Muscle of leg (tissue), 11 donors: Measurements from ENCODE around the gene FMNL2. TPM values are rescaled to one million over a fixed set of nuclear protein-coding genes. Genes with fewer than 3 reads are reported as not detected.
A peak's percentile ranks its signal among the peaks of the same experiment; 100 is the strongest.
"Not testable (repeated sequence)": the region's sequence is repeated elsewhere in the genome, so short reads cannot be mapped to it uniquely, and the experiment has no call there.

Experiments
- DNase-seq: peaks from one replicate; pipeline ENCODE4 v3.0.0; 2013
- H3K27ac ChIP-seq: one replicate; pipeline ENCODE4 v1.5.1; 2013; ENCODE audit warnings: mild to moderate bottlenecking, low read length, control low read depth
- H3K27me3 ChIP-seq: one replicate; pipeline ENCODE4 v1.6.1; 2013; ENCODE audit warnings: low read length; ENCODE audit not compliant: control insufficient read depth, insufficient read depth
- H3K36me3 ChIP-seq: one replicate; pipeline ENCODE4 v1.6.1; 2013; ENCODE audit warnings: low read length; ENCODE audit not compliant: control insufficient read depth, insufficient read depth
- H3K4me1 ChIP-seq: one replicate; pipeline ENCODE4 v1.6.1; 2013; ENCODE audit warnings: low read length; ENCODE audit not compliant: control insufficient read depth, insufficient read depth
- H3K4me3 ChIP-seq: one replicate; pipeline ENCODE4 v1.5.1; 2013; ENCODE audit warnings: low read length, control low read depth
- H3K9me3 ChIP-seq: replicated peaks from 2 replicates; pipeline ENCODE4 v1.6.1; 2013; ENCODE audit warnings: low read depth, low read length; ENCODE audit not compliant: control insufficient read depth
- WGBS: methylation state at CpG from one replicate; pipeline ENCODE4 v1.1.5; 2013; ENCODE audit warnings: missing lambda C conversion rate; ENCODE audit not compliant: insufficient coverage; 5-methylcytosine and 5-hydroxymethylcytosine counted together
- polyA plus RNA-seq, 8 donors: library from polyadenylated mRNA; unstranded; fragments of 120-200 nt; gene quantifications; one replicate each; pipeline versions ENCODE4 v1.2.1 to v1.2.3, GENCODE V29; 2013; ENCODE audit warnings: inconsistent platforms in 1 of 8, low replicate concordance in 1 of 8; ENCODE audit not compliant: insufficient read length in 8 of 8, insufficient read depth in 1 of 8
- total RNA-seq: library from RNA; stranded (reverse); fragments of 120-200 nt; gene quantifications from one replicate; pipeline ENCODE4 v1.2.4, GENCODE V29; 2013

Gene FMNL2
- total and polyA plus RNA-seq, 9 donors, result 21.5 to 36.1 (median 24.1) TPM

- WGBS, result 94% methylated on average over 3 of the region's 5 CpGs
- not testable (repeated sequence) for H3K36me3 ChIP-seq, DNase-seq, H3K4me3 ChIP-seq, H3K9me3 ChIP-seq, H3K27ac ChIP-seq, H3K4me1 ChIP-seq, H3K27me3 ChIP-seq
Observed at GRCh38 chr2:152474523-152474922, 139.5 kb downstream of the FMNL2 start.

- peaks cover 10% of the 10 kb centered on the region for H3K4me1 ChIP-seq
- no peaks in the 10 kb centered on the region for H3K27me3 ChIP-seq
- no peaks in the 10 kb centered on the region for H3K9me3 ChIP-seq
- H3K4me3 ChIP-seq, result no peak overlapping the region
- no peaks in the 10 kb centered on the region for H3K36me3 ChIP-seq
- no peak for DNase-seq
- H3K27ac ChIP-seq, result no peak overlapping the region
Observed at GRCh38 chr2:152475982-152476381, 141.0 kb downstream of the FMNL2 start.

GRCh38 chr2:152477347-152478092, 142.5 kb downstream of the FMNL2 start:
- no peak overlapping the region for H3K27ac ChIP-seq
- peaks cover 4% of the 10 kb centered on the region for H3K4me1 ChIP-seq
- no CpG with 5 or more reads among the region's 6 CpGs for WGBS

GRCh38 chr2:152479282-152479681, 144.3 kb downstream of the FMNL2 start:
- Histone ChIP-seq H3K9me3 (no peaks in the 10 kb centered on the region), H3K4me1 (peaks cover 8% of the 10 kb centered on the region), H3K27ac (no peak overlapping the region), H3K4me3 (no peak overlapping the region), H3K27me3 (no peaks in the 10 kb centered on the region), H3K36me3 (no peaks in the 10 kb centered on the region)
- peak; percentile 66 for DNase-seq
- WGBS, result 57% methylated on average over 1 of the region's 3 CpGs

More at GRCh38 chr2:152477347-152478092, 142.5 kb downstream of the FMNL2 start:
- H3K9me3 ChIP-seq, result no peaks in the 10 kb centered on the region
- DNase-seq, result no peak
- H3K4me3 ChIP-seq, result no peak overlapping the region
- H3K36me3 ChIP-seq, result no peaks in the 10 kb centered on the region
- no peaks in the 10 kb centered on the region for H3K27me3 ChIP-seq

- no peak overlapping the region for H3K4me3 ChIP-seq
- H3K27me3 ChIP-seq, result no peaks in the 10 kb centered on the region
- peak; percentile 92 for DNase-seq
- H3K36me3 ChIP-seq, result no peaks in the 10 kb centered on the region
- peaks cover 8% of the 10 kb centered on the region for H3K4me1 ChIP-seq
- WGBS, result 50% methylated on average over 1 of the region's 4 CpGs
- H3K9me3 ChIP-seq, result no peaks in the 10 kb centered on the region
- H3K27ac ChIP-seq, result peak overlapping the region; percentile 36
Observed at GRCh38 chr2:152480821-152481399, 145.9 kb downstream of the FMNL2 start.

- Histone ChIP-seq H3K4me1 (peaks cover 8% of the 10 kb centered on the region), H3K27ac (peak overlapping the region; percentile 70), H3K36me3 (no peaks in the 10 kb centered on the region), H3K27me3 (no peaks in the 10 kb centered on the region), H3K4me3 (no peak overlapping the region), H3K9me3 (no peaks in the 10 kb centered on the region)
- peak; percentile 67 for DNase-seq
- 43% methylated on average over 1 of the region's 5 CpGs for WGBS
Observed at GRCh38 chr2:152481881-152482583, 147.1 kb downstream of the FMNL2 start.

GRCh38 chr2:152483276-152484063, 148.5 kb downstream of the FMNL2 start:
- H3K4me1 ChIP-seq, result peaks cover 8% of the 10 kb centered on the region
- H3K27me3 ChIP-seq, result no peaks in the 10 kb centered on the region
- H3K4me3 ChIP-seq, result no peak overlapping the region
- peak overlapping the region; percentile 76 for H3K27ac ChIP-seq
- no peaks in the 10 kb centered on the region for H3K36me3 ChIP-seq
- peak; percentile 98 for DNase-seq
- WGBS, result 72% methylated on average over 2 of the region's 4 CpGs
- H3K9me3 ChIP-seq, result no peaks in the 10 kb centered on the region

- peaks cover 19% of the 10 kb centered on the region for H3K4me1 ChIP-seq
- WGBS, result 60% methylated on average over 3 of the region's 8 CpGs
- DNase-seq, result peak; percentile 71
Observed at GRCh38 chr2:152485954-152486736, 151.2 kb downstream of the FMNL2 start.

GRCh38 chr2:152486737-152487400, 151.9 kb downstream of the FMNL2 start:
- H3K4me3 ChIP-seq, result no peak overlapping the region
- no peaks in the 10 kb centered on the region for H3K27me3 ChIP-seq
- H3K4me1 ChIP-seq, result peaks cover 25% of the 10 kb centered on the region
- no peaks in the 10 kb centered on the region for H3K9me3 ChIP-seq
- no peak for DNase-seq
- WGBS, result no CpG with 5 or more reads among the region's 3 CpGs
- H3K36me3 ChIP-seq, result no peaks in the 10 kb centered on the region
- H3K27ac ChIP-seq, result peak overlapping the region; percentile 64

More at GRCh38 chr2:152485954-152486736, 151.2 kb downstream of the FMNL2 start:
- H3K27ac ChIP-seq, result peak overlapping the region; percentile 64
- H3K4me3 ChIP-seq, result no peak overlapping the region
- no peaks in the 10 kb centered on the region for H3K36me3 ChIP-seq
- no peaks in the 10 kb centered on the region for H3K9me3 ChIP-seq
- H3K27me3 ChIP-seq, result no peaks in the 10 kb centered on the region
